K562 (cell line): Measurements from ENCODE around the gene WDR81. TPM values are rescaled to one million over a fixed set of nuclear protein-coding genes. Genes with fewer than 3 reads are reported as not detected.
"Not testable (repeated sequence)": the region's sequence is repeated elsewhere in the genome, so short reads cannot be mapped to it uniquely, and the experiment has no call there.

ENCODE experiments used
- ATAC-seq: fragments of 200-7000 bp; cut with Tn5 transposase; 3 replicates; pipeline ENCODE4 v1.9.1; 2020; ENCODE audit warnings: moderate library complexity
- BruUV-seq: library from RNA; stranded (reverse); fragments of 400-500 nt; replicated peaks from 2 replicates; lab custom pipeline; 2021; lab: Mats Ljungman, UMichigan
- CTCF ChIA-PET: fragments of 300-600 bp; formaldehyde crosslinking; extraction: SDS; loops from one replicate; lab custom pipeline; 2021; ENCODE audit warnings: low intra/inter-chr PET ratio; lab: Yijun Ruan, JAX
- POLR2A ChIA-PET: fragments of 300-600, 350-650 bp; sonication (Branson Sonifier 250); formaldehyde crosslinking; extraction: SDS; loops from one replicate; lab custom pipeline; 2021; ENCODE audit warnings: antibody characterized with exemption, inconsistent platforms; lab: Yijun Ruan, JAX
- DNase-seq, 4 experiments: peaks; one replicate each; pipeline versions ENCODE4 v3.0.0 to v3.0.0-alpha.2; 2011 to 2018; ENCODE audit warnings: low spot score in 3 of 4, mixed read lengths in 3 of 4; ENCODE audit errors: extremely low read depth in 1 of 4
- FAIRE-seq: peaks from 2 replicates; lab custom pipeline; 2011; peaks lifted over from hg19 to GRCh38; lab: Jason Lieb, UNC
- H2AFZ ChIP-seq: 2 replicates; pipeline ENCODE4 v1.6.0; 2011; ENCODE audit warnings: low read depth, low read length, control low read depth, inconsistent platforms
- H3K27ac ChIP-seq: fragments of 200-600 bp; 3 replicates; pipeline ENCODE4 v1.8.0; 2011; ENCODE audit warnings: low read depth, mild to moderate bottlenecking, control low read depth, inconsistent platforms, low read length, moderate library complexity, mixed read lengths; ENCODE audit errors: extremely low read depth
- H3K27me3 ChIP-seq, 2 experiments: fragments of 300-600 bp in 1 of 2; 2 replicates in 1 of 2; 3 replicates in 1 of 2; pipeline versions ENCODE4 v1.6.0 to v1.8.0; 2011; ENCODE audit warnings: inconsistent platforms in 2 of 2, low read length in 2 of 2, mild to moderate bottlenecking in 1 of 2, mixed read lengths in 1 of 2, moderate library complexity in 1 of 2; ENCODE audit not compliant: control insufficient read depth in 2 of 2, insufficient read depth in 2 of 2
- H3K36me3 ChIP-seq: fragments of 300-600 bp; 3 replicates; pipeline ENCODE4 v1.8.0; 2011; ENCODE audit warnings: mild to moderate bottlenecking, low read length, inconsistent platforms; ENCODE audit not compliant: control insufficient read depth, insufficient read depth
- H3K4me1 ChIP-seq, 2 experiments: fragments of 200-600 bp in 1 of 2; replicated peaks in 1 of 2; 2 replicates in 1 of 2; 3 replicates in 1 of 2; pipeline versions ENCODE4 v1.5.1 to v1.8.0; 2011; ENCODE audit warnings: inconsistent platforms in 2 of 2, low read length in 2 of 2, mild to moderate bottlenecking in 1 of 2, mixed read lengths in 1 of 2, moderate library complexity in 1 of 2; ENCODE audit not compliant: control insufficient read depth in 2 of 2, insufficient read depth in 2 of 2
- H3K4me2 ChIP-seq: 2 replicates; pipeline ENCODE4 v1.6.1; 2011; ENCODE audit warnings: low read length, control low read depth, inconsistent platforms, mixed read lengths; ENCODE audit not compliant: insufficient read depth
- H3K4me3 ChIP-seq: fragments of 200-600 bp; sonication (generic), shearing (Covaris generic); 2 replicates; pipeline ENCODE4 v1.5.1; 2016; ENCODE audit warnings: control low read depth, inconsistent platforms
- H3K79me2 ChIP-seq: fragments of 200-600 bp; 3 replicates; pipeline ENCODE4 v1.8.0; 2011; ENCODE audit warnings: low read length, inconsistent platforms; ENCODE audit not compliant: control insufficient read depth, insufficient read depth
- H3K9ac ChIP-seq, 2 experiments: 2 replicates each; pipeline versions ENCODE4 v1.6.0 to v1.6.1; 2011; ENCODE audit warnings: low read depth in 2 of 2, low read length in 2 of 2, control low read depth in 1 of 2, inconsistent platforms in 1 of 2, mild to moderate bottlenecking in 1 of 2, mixed read lengths in 1 of 2; ENCODE audit not compliant: insufficient read depth in 1 of 2
- H3K9me1 ChIP-seq: one replicate; pipeline ENCODE4 v1.6.0; 2011; ENCODE audit warnings: inconsistent platforms, mild to moderate bottlenecking, low read length, moderate library complexity; ENCODE audit not compliant: control insufficient read depth, insufficient read depth
- H3K9me3 ChIP-seq: replicated peaks from 2 replicates; pipeline ENCODE4 v1.5.1; 2011; ENCODE audit warnings: low read depth, low read length, inconsistent platforms; ENCODE audit not compliant: control insufficient read depth, insufficient read depth
- H4K20me1 ChIP-seq: replicated peaks from 2 replicates; pipeline ENCODE4 v1.6.1; 2011; ENCODE audit warnings: low read length, inconsistent platforms, mixed read lengths; ENCODE audit not compliant: control insufficient read depth, insufficient read depth
- DEAF1 ChIP-seq: fragments of 450-650 bp; formaldehyde crosslinking; IDR thresholded peaks from 2 replicates; pipeline ENCODE4 v1.4.0; 2020; ENCODE audit warnings: mild to moderate bottlenecking, moderate library complexity
- NCOR1 ChIP-seq: fragments of 450-650 bp; IDR thresholded peaks from 2 replicates; pipeline ENCODE4 v1.6.1; 2016; ENCODE audit warnings: mild to moderate bottlenecking, moderate library complexity
- NR2C1 ChIP-seq, 2 experiments: fragments of 450-650 bp; IDR thresholded peaks; 2 replicates each; pipeline ENCODE4 v1.6.1; 2017; ENCODE audit warnings: mild to moderate bottlenecking in 2 of 2, antibody characterized with exemption in 1 of 2, inconsistent platforms in 1 of 2, missing compliant biosample characterization in 1 of 2, missing genetic modification characterization in 1 of 2
- SMC3 ChIP-seq: conservative IDR thresholded peaks from 2 replicates; pipeline ENCODE4 v1.6.1; 2011; ENCODE audit warnings: low read depth, low read length, improper control_type of control experiment; ENCODE audit not compliant: insufficient read depth
- WGBS: fragments of 100-300 bp; shearing (Covaris generic); methylation state at CpG from one replicate; pipeline ENCODE4 v1.1.6; 2016; ENCODE audit warnings: low coverage, mixed read lengths; ENCODE audit not compliant: insufficient coverage; ENCODE audit errors: missing lambda C conversion rate; 5-methylcytosine and 5-hydroxymethylcytosine counted together
- in situ Hi-C: fragments of 300-500 bp; cut with MboI; formaldehyde crosslinking; loops from 4 replicates; pipeline ENCODE4 v1.15.0; 2018; ENCODE audit warnings: inconsistent platforms, mixed read lengths
- intact Hi-C: fragments of 100-400 bp; cut with micrococcal nuclease; formaldehyde crosslinking; loops from 2 replicates; pipeline ENCODE4 v1.14.2; 2022
- polyA plus RNA-seq, 8 experiments: library from polyadenylated mRNA; depleted of rRNA in 4 of 8; stranded (reverse) in 5 of 8; unstranded in 3 of 8; fragments of >200 nt; fragmentation: Nextera tagmentation in 2 of 8; fragmentation: Illumina TruSeq in 1 of 8; extraction: Ambion mirVana in 2 of 8; extraction: Trizol in 1 of 8; gene quantifications; 2 replicates each; pipeline versions ENCODE4 v1.2.1 to v1.2.3, GENCODE V29; 2011 to 2014; ENCODE audit warnings: inconsistent platforms in 1 of 8, missing spikeins in 1 of 8
- total RNA-seq, 7 experiments: library from RNA; depleted of rRNA in 6 of 7; stranded (reverse); fragments of >200 nt in 6 of 7; fragmentation: Illumina TruSeq in 2 of 7; extraction: Trizol in 2 of 7; gene quantifications; 2 replicates each; pipeline versions ENCODE4 v1.2.1 to v1.2.3, GENCODE V29; 2011 to 2021; ENCODE audit warnings: low replicate concordance in 1 of 7

Gene WDR81
- total and polyA plus RNA-seq, 9 of the 15 experiments (the other 6 are each of a cell fraction or from before 2014, with no cell fraction given) = 0.01 to 17.1 (median 3.3) TPM

GRCh38 chr17:1720856-1721386, 3.6 kb upstream of the WDR81 start (continued):
- peak; percentile 33; the same call in 1 of the 2 replicates for TF ChIP-seq DEAF1 (CRISPR knock-in tag)
- no peak for TF ChIP-seq NR2C1 (IDR thresholded peaks at IDR 0.05)
- TF ChIP-seq NR2C1 (tag; IDR thresholded peaks at IDR 0.05) = no peak
- 0 out of 2 replicates have a peak, but pooled peaks have one; percentile 8 for TF ChIP-seq NCOR1
- peak; percentile 58 for TF ChIP-seq SMC3

- H3K9ac ChIP-seq, H3K4me2 ChIP-seq, H3K4me3 ChIP-seq, BruUV-seq, H4K20me1 ChIP-seq, ATAC-seq, H3K36me3 ChIP-seq, FAIRE-seq, H2AFZ ChIP-seq, in situ Hi-C loops, H3K27me3 ChIP-seq, DNase-seq, H3K9me1 ChIP-seq, H3K27ac ChIP-seq, H3K9me3 ChIP-seq: not testable (repeated sequence)
- H3K4me1 ChIP-seq = peaks cover 22 to 47% of the 10 kb centered on the region in 2 experiments; a peak in 4 of 5 replicates
- intact Hi-C loops = loop anchor here (5.0 kb wide), 1 partner anchor 60 kb away; no protein-coding TSS in a partner anchor
- peaks cover 11% of the 10 kb centered on the region; the same call in 2 of the 3 replicates for H3K79me2 ChIP-seq
- POLR2A ChIA-PET = interaction anchor here (1.5 kb wide), 1 partner anchor 9 kb away, joined by 4 read pairs; no protein-coding TSS in a partner anchor
- CTCF ChIA-PET = interaction anchor here (2.0 kb wide), 1 partner anchor 62 kb away, joined by 7 read pairs; no protein-coding TSS in a partner anchor
- WGBS = 84% methylated on average over 5 of the region's 8 CpGs
Measured at GRCh38 chr17:1722022-1722421, 2.5 kb upstream of the WDR81 start.
